GM18873 (cell line): ENCODE measurements around the gene TECTB.
"Not testable (repeated sequence)": the region's sequence is repeated elsewhere in the genome, so short reads cannot be mapped to it uniquely, and the experiment has no call there.

Source experiments
- ATAC-seq: cut with Tn5 transposase; IDR thresholded peaks from one replicate; pipeline ENCODE4 v1.9.1; 2021; ENCODE audit warnings: mild to moderate bottlenecking, moderate library complexity, moderate number of reproducible peaks; ENCODE audit not compliant: unreplicated experiment, low FRiP score

Gene TECTB

GRCh38 chr10:112283100-112283499 is at the start of gene TECTB:
Gene TECTB, plus strand, starts transcription at chr10:112283400. Its CDS starts 335 bp downstream, at chr10:112283735.
- no peak for ATAC-seq

GRCh38 chr10:112235141-112235540 is 48.1 kb upstream of the TECTB start:
- ATAC-seq, result no peak

- ATAC-seq, result no peak
These were observed 47.3 kb upstream of the TECTB start for GRCh38 chr10:112235920-112236319.

GRCh38 chr10:112236486-112236885 is 46.7 kb upstream of the TECTB start:
- ATAC-seq, result no peak

GRCh38 chr10:112239347-112239746 is 43.9 kb upstream of the TECTB start:
- ATAC-seq, result no peak

- ATAC-seq, result no peak
These were observed 42.8 kb upstream of the TECTB start for GRCh38 chr10:112240441-112240840.

- ATAC-seq, result no peak
These were observed 41.4 kb upstream of the TECTB start for GRCh38 chr10:112241651-112242341.

- ATAC-seq, result no peak
These were observed 40.4 kb upstream of the TECTB start for GRCh38 chr10:112242769-112243168.

- no peak for ATAC-seq
These were observed 39.5 kb upstream of the TECTB start for GRCh38 chr10:112243713-112244112.

GRCh38 chr10:112244197-112244596 is 39.0 kb upstream of the TECTB start:
- no peak for ATAC-seq

- ATAC-seq, result no peak
These were observed 35.4 kb upstream of the TECTB start for GRCh38 chr10:112247791-112248190.

- ATAC-seq, result no peak
These were observed 34.5 kb upstream of the TECTB start for GRCh38 chr10:112248584-112249295.

- no peak for ATAC-seq
These were observed 33.5 kb upstream of the TECTB start for GRCh38 chr10:112249722-112250121.

- ATAC-seq, result no peak
These were observed 32.6 kb upstream of the TECTB start for GRCh38 chr10:112250555-112250954.

GRCh38 chr10:112251238-112251637 is 32.0 kb upstream of the TECTB start:
- not testable (repeated sequence) for ATAC-seq

GRCh38 chr10:112258407-112258806 is 24.8 kb upstream of the TECTB start:
- no peak for ATAC-seq

GRCh38 chr10:112259688-112260087 is 23.5 kb upstream of the TECTB start:
- ATAC-seq, result no peak

- no peak for ATAC-seq
These were observed 22.4 kb upstream of the TECTB start for GRCh38 chr10:112260831-112261230.

GRCh38 chr10:112261281-112261822 is 21.8 kb upstream of the TECTB start:
- ATAC-seq, result no peak

GRCh38 chr10:112262546-112262945 is 20.7 kb upstream of the TECTB start:
- no peak for ATAC-seq

- no peak for ATAC-seq
These were observed 17.5 kb upstream of the TECTB start for GRCh38 chr10:112265745-112266144.

- ATAC-seq, result no peak
These were observed 13.9 kb upstream of the TECTB start for GRCh38 chr10:112269266-112269665.
